ENCODE results near the gene SSTR1. TPM values are rescaled to one million over a fixed set of nuclear protein-coding genes. Genes with fewer than 3 reads are reported as not detected.
A peak's percentile ranks its signal among the peaks of the same experiment; 100 is the strongest.

Gene SSTR1
- total RNA-seq, 4 donors from 2014 or later, result 2.5 to 13.1 (median 9.8) TPM

GRCh38 chr14:38255408-38255672, 47.6 kb downstream of the SSTR1 start:
- H3K36me3 ChIP-seq, result no peaks in the 10 kb centered on the region
- H3K27me3 ChIP-seq, result peaks cover 0 to 14% of the 10 kb centered on the region in 2 donors
- peak in 1 of 3 donors; percentile 45 for DNase-seq
- no peaks in the 10 kb centered on the region for H3K9me3 ChIP-seq
- peak overlapping the region; percentile 8 to 86 (median 56) for H3K27ac ChIP-seq
- TF ChIP-seq POLR2A (IDR thresholded peaks at IDR 0.05) (no peak), CTCF (IDR thresholded peaks at IDR 0.05) (no peak)
- no peaks in the 10 kb centered on the region for H3K4me1 ChIP-seq
- peak overlapping the region; percentile 15 to 48 (median 34) for H3K4me3 ChIP-seq

- peak within 1 kb of the TSS; percentile 15 to 48 (median 34) for H3K4me3 ChIP-seq
- H3K36me3 ChIP-seq, result no peaks in the 10 kb centered on the region
- H3K27me3 ChIP-seq, result peaks cover 0 to 14% of the 10 kb centered on the region in 2 donors
- H3K4me1 ChIP-seq, result no peaks in the 10 kb centered on the region
- H3K9me3 ChIP-seq, result no peaks in the 10 kb centered on the region
- DNase-seq, result peak in 1 of 3 donors; percentile 54
- peak within 1 kb of the TSS; percentile 8 to 86 (median 56) for H3K27ac ChIP-seq
- TF ChIP-seq POLR2A (IDR thresholded peaks at IDR 0.05) (no peak), CTCF (IDR thresholded peaks at IDR 0.05) (no peak)
Measured at GRCh38 chr14:38255673-38256532, 48.2 kb downstream of the SSTR1 start, which contains the start of gene CLEC14A. TSS of gene CLEC14A (minus strand) at chr14:38256093. CDS start at chr14:38256022, 71 bp downstream.

- H3K27ac ChIP-seq, result peak overlapping the region in 2 of 4 donors; percentile 80 to 86
- no peaks in the 10 kb centered on the region for H3K9me3 ChIP-seq
- no peaks in the 10 kb centered on the region for H3K36me3 ChIP-seq
- no peak for DNase-seq
- H3K4me1 ChIP-seq, result no peaks in the 10 kb centered on the region
- H3K27me3 ChIP-seq, result peaks cover 0 to 14% of the 10 kb centered on the region in 2 donors
- TF ChIP-seq CTCF (IDR thresholded peaks at IDR 0.05) (no peak), POLR2A (IDR thresholded peaks at IDR 0.05) (no peak)
- no peak overlapping the region for H3K4me3 ChIP-seq
Measured at GRCh38 chr14:38256533-38256840, 48.8 kb downstream of the SSTR1 start.

- Histone ChIP-seq H3K4me1 (no peaks in the 10 kb centered on the region), H3K4me3 (no peak overlapping the region), H3K27me3 (peaks cover 0 to 14% of the 10 kb centered on the region in 2 donors), H3K36me3 (no peaks in the 10 kb centered on the region), H3K9me3 (no peaks in the 10 kb centered on the region), H3K27ac (peak overlapping the region in 1 of 4 donors; percentile 86)
- no peak for DNase-seq
- no peak for TF ChIP-seq CTCF (IDR thresholded peaks at IDR 0.05)
- no peak for TF ChIP-seq POLR2A (IDR thresholded peaks at IDR 0.05)
Measured at GRCh38 chr14:38257507-38257906, 49.8 kb downstream of the SSTR1 start.

- Histone ChIP-seq H3K27me3 (no peaks in the 10 kb centered on the region), H3K4me1 (no peaks in the 10 kb centered on the region), H3K9me3 (no peaks in the 10 kb centered on the region), H3K4me3 (no peak overlapping the region), H3K36me3 (no peaks in the 10 kb centered on the region), H3K27ac (no peak overlapping the region)
- no peak for TF ChIP-seq POLR2A (IDR thresholded peaks at IDR 0.05)
- no peak for TF ChIP-seq CTCF (IDR thresholded peaks at IDR 0.05)
- DNase-seq, result no peak
Measured at GRCh38 chr14:38261620-38262019, 53.9 kb downstream of the SSTR1 start.

Other genes with a start within 250 kb of the SSTR1 start
- gene CLEC14A, start 48.2 kb downstream of the SSTR1 start, total RNA-seq, result 10 to 100 TPM in 1 of 4 donors, 1 to 10 TPM in 3; 4.0 to 11.0 (median 7.5) TPM

All from Peyer's patch (tissue), 4 donors.